ENCODE results near the gene PNMA8C.
"Not testable (repeated sequence)": the region's sequence is repeated elsewhere in the genome, so short reads cannot be mapped to it uniquely, and the experiment has no call there.

The PNMA8C gene

DNA sequence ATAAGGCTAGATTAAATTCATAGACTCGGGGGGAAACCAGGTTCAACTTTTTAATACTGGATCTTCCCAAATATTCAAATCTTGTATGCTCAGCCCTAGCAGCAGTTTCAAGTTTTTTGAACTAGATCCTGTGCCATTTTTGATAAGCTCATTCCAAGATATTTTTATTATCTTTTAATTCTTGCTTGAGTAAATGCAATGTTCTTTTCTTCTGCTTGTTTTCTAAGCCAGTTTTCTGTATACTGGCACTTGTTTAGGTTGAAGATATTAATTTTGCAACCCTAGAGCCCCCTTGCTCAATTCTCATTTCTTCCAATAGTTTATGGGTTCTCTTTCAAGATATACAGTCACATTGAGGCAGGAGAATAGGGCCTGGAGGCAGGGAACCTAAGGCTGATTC is 13.1 kb upstream of the PNMA8C start:
- ChIA-PET CTCF (no interaction called here), POLR2A (no interaction called here)
- DNase-seq (ENCODE audit: extremely low spot score), result no peak
- TF ChIP-seq, protein P1, sequence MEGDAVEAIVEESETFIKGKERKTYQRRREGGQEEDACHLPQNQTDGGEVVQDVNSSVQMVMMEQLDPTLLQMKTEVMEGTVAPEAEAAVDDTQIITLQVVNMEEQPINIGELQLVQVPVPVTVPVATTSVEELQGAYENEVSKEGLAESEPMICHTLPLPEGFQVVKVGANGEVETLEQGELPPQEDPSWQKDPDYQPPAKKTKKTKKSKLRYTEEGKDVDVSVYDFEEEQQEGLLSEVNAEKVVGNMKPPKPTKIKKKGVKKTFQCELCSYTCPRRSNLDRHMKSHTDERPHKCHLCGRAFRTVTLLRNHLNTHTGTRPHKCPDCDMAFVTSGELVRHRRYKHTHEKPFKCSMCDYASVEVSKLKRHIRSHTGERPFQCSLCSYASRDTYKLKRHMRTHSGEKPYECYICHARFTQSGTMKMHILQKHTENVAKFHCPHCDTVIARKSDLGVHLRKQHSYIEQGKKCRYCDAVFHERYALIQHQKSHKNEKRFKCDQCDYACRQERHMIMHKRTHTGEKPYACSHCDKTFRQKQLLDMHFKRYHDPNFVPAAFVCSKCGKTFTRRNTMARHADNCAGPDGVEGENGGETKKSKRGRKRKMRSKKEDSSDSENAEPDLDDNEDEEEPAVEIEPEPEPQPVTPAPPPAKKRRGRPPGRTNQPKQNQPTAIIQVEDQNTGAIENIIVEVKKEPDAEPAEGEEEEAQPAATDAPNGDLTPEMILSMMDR (IDR thresholded peaks at IDR 0.05; ENCODE audit: control extremely low read depth, extremely low read depth, low read depth, missing control alignments), result no peak

DNA sequence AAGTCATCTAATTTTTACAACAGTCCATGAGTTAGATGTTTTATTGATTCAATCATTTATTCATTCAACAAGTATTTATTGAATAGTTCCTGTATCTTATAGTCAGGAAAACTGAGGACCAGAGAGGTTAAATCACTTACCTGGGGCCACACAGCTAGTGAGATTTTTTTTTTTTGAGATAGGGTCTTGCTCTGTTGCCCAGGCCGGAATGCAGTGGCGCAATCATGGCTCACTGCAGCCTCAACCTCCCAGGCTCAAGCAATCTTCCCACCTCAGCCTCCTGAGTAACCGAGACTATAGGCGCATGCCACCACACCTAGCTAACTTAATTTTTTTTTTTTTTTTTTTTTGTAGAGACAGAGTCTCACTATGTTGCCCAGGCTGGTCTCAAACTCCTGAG is 7.0 kb upstream of the PNMA8C start:
- DNase-seq (ENCODE audit: extremely low spot score); POLR2A ChIA-PET; CTCF ChIA-PET: not testable (repeated sequence)

DNA sequence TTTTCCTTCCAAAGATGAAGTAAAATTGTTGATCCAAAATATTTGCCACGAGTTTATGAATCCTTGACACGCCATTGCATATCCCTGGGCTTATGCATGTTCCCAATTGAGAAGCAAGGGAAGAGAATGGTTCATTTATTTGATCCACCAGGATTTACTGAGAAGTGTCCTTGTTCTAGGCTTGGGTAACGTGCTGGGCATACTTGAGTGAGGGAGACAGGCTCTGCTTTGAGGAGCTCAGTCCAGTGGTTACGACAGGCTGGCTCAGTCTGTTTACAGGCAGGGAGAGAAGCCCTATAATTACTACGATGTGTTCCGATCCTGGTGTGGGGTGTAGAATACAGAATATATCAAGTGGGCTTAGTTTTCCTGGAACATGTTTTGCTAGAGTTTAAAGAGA is 6.3 kb upstream of the PNMA8C start:
- TF ChIP-seq, protein P1 (IDR thresholded peaks at IDR 0.05; ENCODE audit: control extremely low read depth, extremely low read depth, low read depth, missing control alignments), result no peak
- POLR2A ChIA-PET, result no interaction called here
- no peak for DNase-seq (ENCODE audit: extremely low spot score)
- CTCF ChIA-PET, result interaction anchor here (1.7 kb wide), 1 partner anchor 39 kb away, joined by 4 read pairs; no protein-coding TSS in a partner anchor

DNA sequence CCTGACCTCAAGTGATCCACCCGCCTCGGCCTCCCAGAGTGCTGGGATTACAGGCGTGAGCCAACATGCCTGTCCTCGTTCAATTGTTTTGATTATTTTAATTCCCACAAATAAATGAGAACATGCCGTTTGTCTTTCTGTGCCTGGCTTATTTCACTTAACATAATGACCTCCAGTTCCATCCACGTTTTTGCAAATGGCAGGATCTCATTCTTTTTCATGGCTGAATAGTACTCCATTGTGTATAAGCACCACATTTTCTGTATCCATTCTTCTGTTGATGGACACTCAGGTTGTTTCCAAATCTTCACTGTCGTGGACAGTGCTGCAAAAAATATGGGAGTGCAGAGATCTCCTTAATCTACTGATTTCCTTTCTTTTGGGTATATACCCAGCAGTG is 4.7 kb upstream of the PNMA8C start:
- DNase-seq (ENCODE audit: extremely low spot score), result not testable (repeated sequence)
- CTCF ChIA-PET, result interaction anchor here (1.1 to 1.7 kb wide), 2 partner anchors 32 to 41 kb away, joined by 3 to 4 read pairs; no protein-coding TSS in a partner anchor
- POLR2A ChIA-PET, result interaction anchor here (0.7 kb wide), 1 partner anchor 213 kb away, joined by 3 read pairs; no protein-coding TSS in a partner anchor

DNA sequence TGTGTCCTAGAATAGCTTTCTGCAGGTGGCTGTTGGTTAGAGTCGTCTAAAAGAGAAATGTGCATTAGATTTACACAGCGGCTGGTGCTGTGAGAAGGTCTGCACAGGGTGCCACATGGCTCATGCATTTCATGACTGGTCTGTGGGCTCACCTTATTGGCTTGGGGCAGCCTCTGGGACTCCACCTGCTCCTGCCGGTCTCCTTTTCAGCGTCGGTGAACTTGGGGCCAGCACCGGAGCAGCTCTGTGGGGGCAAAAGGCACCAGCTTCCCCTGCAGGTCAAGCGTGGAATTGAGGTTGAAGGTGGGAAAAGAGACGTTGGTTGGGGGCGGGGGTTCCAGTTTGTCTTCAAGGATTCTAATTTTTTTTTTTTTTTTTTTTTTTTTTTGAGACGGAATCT is 3.1 kb upstream of the PNMA8C start:
- TF ChIP-seq, protein P1 (IDR thresholded peaks at IDR 0.05; ENCODE audit: control extremely low read depth, extremely low read depth, low read depth, missing control alignments), result no peak
- no peak for DNase-seq (ENCODE audit: extremely low spot score)
- ChIA-PET POLR2A (no interaction called here), CTCF (no interaction called here)

DNA sequence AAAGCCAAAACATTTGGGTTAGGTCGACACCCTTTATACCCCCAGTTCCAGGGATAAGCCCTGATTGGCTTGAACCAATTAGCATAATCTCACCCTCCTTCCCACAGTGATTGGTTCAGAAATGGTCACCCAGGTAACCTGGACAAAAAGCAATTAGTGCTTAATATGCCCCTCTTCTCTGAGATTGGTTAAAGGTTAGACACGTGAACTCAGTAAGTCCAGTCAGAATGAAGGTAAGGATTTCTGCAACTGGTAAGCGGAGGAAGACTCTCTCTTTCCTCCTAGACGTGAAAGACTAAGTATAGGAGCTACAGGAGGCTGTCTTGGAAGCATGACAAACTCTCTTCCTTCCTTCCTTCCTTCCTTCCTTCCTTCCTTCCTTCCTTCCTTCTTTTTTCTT is 1.3 kb upstream of the PNMA8C start:
- ChIA-PET CTCF (no interaction called here), POLR2A (no interaction called here)
- TF ChIP-seq, protein P1 (IDR thresholded peaks at IDR 0.05; ENCODE audit: control extremely low read depth, extremely low read depth, low read depth, missing control alignments), result no peak
- no peak for DNase-seq (ENCODE audit: extremely low spot score)

DNA sequence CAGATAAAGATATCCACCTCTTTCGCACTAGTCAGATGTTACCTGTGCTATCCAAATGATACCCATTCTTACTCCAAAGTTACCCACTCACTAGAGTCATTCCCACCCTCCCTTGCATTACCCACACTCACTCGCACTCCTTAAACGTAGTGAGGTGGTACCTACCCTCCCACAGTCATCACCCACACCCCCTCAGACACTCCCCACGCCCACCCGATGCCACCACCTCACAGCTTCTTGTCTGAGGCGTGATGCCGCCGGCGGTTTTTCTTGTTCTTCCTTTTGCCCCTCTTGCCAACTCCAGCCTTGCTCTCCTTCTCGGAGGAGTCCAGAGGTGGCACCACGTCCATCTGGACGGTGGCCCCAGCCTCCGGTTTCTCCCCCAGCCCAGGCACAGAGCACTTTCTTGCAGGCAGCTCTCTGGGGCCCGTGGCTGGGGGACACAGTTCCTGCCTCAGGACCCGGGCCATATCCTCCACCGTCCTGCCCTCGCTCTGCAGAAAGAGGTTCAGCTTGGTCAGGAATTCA is 1.2 kb downstream of the PNMA8C start:
- TF ChIP-seq, protein P1 (IDR thresholded peaks at IDR 0.05; ENCODE audit: control extremely low read depth, extremely low read depth, low read depth, missing control alignments), result no peak
- POLR2A ChIA-PET, result no interaction called here
- DNase-seq (ENCODE audit: extremely low spot score), result no peak
- CTCF ChIA-PET, result interaction anchor here (1.3 to 1.4 kb wide), 2 partner anchors 12 to 24 kb away, joined by 3 read pairs; no protein-coding TSS in a partner anchor
